GM18507 (cell line): ENCODE data around the gene SH2B2.
"Not testable (repeated sequence)": the region's sequence is repeated elsewhere in the genome, so short reads cannot be mapped to it uniquely, and the experiment has no call there.

Source experiments
- DNase-seq: peaks from one replicate; pipeline ENCODE4 v3.0.0; 2011; ENCODE audit warnings: low read depth; ENCODE audit not compliant: insufficient read length; ENCODE audit errors: extremely low spot score
- FAIRE-seq: peaks from 2 replicates; lab custom pipeline; 2011; peaks lifted over from hg19 to GRCh38; lab: Jason Lieb, UNC

SH2B2 gene

GRCh38 chr7:102322202-102322715, 35.6 kb downstream of the SH2B2 start:
- DNase-seq (no peak), FAIRE-seq (no peak)

DNA sequence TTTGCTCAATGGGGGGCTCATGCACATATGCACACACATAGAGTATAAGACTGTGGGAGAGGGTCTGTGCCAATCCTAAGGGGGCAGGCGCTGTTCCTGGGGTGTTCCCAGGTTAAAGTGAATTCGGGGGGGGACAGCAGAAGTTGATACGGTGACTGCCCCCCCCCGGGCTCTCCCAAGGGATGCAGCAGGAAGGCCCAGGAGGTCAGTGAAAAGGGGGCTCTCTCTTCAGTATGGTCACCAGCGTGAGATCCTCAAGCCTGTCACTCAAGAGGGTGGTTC, 37.2 kb downstream of the SH2B2 start:
- no peak for FAIRE-seq
- DNase-seq, result no peak

DNA sequence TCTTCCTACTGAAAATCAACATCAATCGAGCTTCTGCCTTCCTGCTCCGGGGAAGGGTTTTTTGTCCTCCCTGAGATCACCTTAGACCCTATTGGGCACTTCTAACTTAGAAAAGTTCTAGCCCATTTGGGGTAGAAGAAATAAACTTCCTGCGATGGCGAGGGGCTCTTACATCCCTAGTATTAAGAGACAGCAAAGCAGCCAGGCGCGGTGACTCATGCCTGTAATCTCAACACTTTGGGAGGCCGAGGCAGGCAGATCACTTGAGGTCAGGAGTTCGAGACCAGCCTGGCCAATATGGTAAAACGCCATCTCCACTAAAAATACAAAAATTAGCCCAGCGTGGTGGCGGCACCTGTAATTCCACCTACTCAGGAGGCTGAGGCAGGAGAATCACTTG, 38.4 kb downstream of the SH2B2 start:
- DNase-seq, FAIRE-seq: not testable (repeated sequence)

- DNase-seq (no peak), FAIRE-seq (no peak)
Observed at GRCh38 chr7:102326157-102326889, 39.7 kb downstream of the SH2B2 start.

- FAIRE-seq, DNase-seq: not testable (repeated sequence)
Observed at GRCh38 chr7:102327183-102327582, 40.5 kb downstream of the SH2B2 start.

- DNase-seq, FAIRE-seq: not testable (repeated sequence)
Observed at GRCh38 chr7:102328863-102329262, 42.2 kb downstream of the SH2B2 start.

- DNase-seq, FAIRE-seq: not testable (repeated sequence)
Observed at GRCh38 chr7:102329366-102329765, 42.7 kb downstream of the SH2B2 start.

DNA sequence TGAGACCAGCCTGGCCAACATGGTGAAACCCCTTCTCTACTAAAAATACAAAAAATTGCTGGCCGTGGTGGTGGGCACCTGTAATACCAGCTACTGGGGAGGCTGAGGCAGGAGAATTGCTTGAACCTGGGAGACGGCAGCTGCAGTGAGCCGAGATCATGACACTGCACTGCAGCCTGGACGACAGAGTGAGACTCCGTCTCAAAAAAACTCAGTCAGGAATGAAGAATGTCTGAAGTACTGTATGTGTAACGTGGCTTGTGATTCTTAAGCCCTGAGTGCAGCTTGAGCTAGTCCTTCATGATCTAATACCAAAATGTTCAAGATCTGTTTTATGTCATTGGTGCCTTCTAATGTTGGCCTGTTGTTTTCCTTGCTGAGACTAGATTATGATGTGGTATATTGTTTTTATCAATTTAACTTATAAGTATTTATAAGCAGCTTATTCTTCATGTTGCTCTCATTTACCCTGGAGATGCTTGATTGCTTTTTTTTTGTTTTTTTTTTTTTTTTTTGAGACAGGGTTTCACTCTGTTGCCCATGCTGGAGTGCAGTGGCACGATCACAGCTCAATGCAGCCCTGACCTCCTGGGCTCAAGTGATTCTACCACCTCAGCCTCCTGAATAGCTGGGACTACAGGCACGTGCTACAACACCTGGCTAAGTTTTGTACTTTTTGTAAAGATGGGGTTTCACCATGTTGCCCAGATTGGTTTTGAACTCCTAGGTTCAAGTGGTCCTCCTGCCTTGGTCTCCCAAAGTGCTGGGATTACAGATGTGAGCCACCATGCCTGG, 44.2 kb downstream of the SH2B2 start:
- not testable (repeated sequence) for DNase-seq, FAIRE-seq

- not testable (repeated sequence) for FAIRE-seq, DNase-seq
Observed at GRCh38 chr7:102335574-102335973, 48.9 kb downstream of the SH2B2 start.

DNA sequence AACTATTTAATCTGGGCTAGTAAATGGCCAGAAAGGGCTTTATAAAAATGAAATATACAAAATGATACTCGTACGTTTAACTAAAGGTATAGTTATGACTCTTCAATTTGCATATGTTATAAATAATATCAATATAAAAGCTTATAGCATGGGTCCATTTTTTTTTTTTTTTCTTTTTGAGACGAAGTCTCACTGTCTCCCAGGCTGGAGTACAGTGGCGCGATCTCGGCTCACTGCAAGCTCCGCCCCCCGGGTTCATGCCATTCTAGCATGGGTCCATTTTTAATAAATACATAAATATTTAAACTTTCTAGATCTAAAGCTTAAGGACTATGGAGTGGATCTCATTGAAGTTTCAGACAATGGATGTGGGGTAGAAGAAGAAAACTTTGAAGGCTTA, 50.3 kb downstream of the SH2B2 start:
- not testable (repeated sequence) for FAIRE-seq, DNase-seq

GRCh38 chr7:102337420-102337819, 50.8 kb downstream of the SH2B2 start:
- DNase-seq, result not testable (repeated sequence)
- FAIRE-seq, result peak; percentile 58

- not testable (repeated sequence) for FAIRE-seq, DNase-seq
Observed at GRCh38 chr7:102340599-102341368, 54.1 kb downstream of the SH2B2 start.

GRCh38 chr7:102346983-102347382, 60.3 kb downstream of the SH2B2 start:
- DNase-seq, FAIRE-seq: not testable (repeated sequence)

DNA sequence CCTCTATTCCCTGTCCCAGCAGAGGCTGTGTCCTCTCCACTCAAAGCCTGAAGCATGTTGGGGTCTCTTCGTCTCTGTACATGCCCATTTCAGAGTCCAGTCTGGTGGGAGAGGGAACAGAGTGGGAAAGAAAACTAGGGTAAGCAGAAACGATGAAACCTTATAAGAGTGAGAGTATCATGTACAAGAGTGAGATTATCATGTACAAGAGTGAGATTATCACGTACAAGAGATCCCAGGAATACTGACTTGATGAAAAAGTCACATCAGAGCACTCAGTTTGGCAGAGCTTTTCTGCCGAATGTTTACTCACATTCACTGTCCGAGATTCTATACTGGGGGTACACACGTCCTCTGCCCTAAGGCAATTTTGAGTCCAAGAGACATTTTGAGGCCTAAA, 69.7 kb downstream of the SH2B2 start, which contains the start of gene SPDYE6:
Gene SPDYE6 (minus strand): TSS at position 101 of the 400 bp plus-strand sequence. CDS start 421 bp downstream, outside the sequence.
- not testable (repeated sequence) for DNase-seq, FAIRE-seq

DNA sequence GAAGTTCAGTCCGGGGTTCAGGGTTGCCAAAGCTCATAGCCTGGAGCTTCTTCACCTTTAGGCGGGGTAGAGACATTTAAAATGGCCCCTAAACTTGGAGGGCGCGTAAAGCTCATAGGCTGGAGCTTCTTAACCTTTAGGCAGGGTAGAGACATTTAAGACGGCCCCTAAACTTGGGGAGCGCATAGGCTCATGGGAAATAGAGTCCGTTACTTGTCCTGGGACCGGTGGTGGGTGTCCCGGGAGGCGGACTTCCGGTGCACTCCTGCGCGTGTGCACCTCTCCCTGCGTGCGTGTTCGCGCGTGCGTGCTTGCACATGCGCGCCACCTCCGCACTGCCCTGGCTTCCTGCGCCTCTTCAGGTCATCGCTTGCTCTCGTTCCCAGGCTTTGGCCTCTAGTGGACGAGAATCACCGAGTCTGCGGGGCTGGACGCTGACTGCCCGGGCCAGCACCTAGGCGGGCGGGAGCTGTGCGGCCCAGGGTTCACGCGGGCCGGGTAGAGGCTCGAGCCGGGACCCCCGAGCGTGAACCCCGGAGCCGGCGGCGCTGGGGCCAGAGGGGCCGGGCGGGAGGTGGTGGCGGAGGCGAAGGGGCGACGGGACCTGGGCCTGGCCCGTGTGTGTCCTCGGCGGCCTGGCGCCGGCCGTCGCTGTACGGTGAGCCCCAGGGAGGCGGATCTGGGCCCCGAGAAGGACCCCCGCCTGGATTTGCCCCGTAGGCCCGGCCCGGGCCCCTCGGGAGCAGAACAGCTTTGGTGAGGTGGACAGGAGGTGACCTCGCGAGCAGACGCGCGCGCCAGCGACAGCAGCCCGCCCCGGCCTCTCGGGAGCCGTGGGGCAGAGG, 77.1 kb downstream of the SH2B2 start:
- peak; percentile 63 for FAIRE-seq

DNA sequence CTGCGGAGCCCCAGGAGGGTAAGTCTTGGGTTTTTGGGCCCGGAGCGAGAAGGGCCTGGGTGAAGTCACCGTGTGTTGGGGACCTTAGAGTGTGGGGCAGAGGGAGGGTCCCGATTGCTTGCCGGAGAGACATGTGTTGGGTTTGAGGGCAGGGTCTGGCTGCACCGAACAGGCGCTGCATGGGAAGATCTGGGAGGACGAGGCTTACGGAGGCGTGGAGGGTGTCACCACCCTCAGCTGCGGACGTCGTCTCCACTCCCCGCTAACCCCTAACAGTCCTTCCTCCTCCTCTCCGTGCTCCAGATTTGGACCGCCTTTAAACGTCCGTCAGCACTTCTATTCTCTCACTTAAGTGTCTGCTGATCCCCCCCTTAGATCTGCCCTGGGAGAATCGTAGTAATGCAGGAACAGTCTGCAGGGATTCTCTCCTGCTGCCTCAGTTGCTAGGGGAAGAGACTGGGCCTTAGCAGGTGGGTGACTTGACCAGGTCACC, 77.8 kb downstream of the SH2B2 start:
- not testable (repeated sequence) for FAIRE-seq

More for the DNA sequence above, 77.1 kb downstream of the SH2B2 start:
- peak; percentile 65 for DNase-seq

GRCh38 chr7:102365390-102365789, 78.7 kb downstream of the SH2B2 start:
- not testable (repeated sequence) for DNase-seq, FAIRE-seq

More for the DNA sequence above, 77.8 kb downstream of the SH2B2 start:
- not testable (repeated sequence) for DNase-seq

GRCh38 chr7:102370038-102370437, 83.4 kb downstream of the SH2B2 start:
- not testable (repeated sequence) for DNase-seq, FAIRE-seq
